Activated gamma-delta T cell treated with Interleukin-2 at 50 U/mL for 16 hours (primary cell): ENCODE results near the gene VPS45.
"Not testable (repeated sequence)": the region's sequence is repeated elsewhere in the genome, so short reads cannot be mapped to it uniquely, and the experiment has no call there.

Experiments
- DNase-seq: peaks from one replicate; pipeline ENCODE4 v3.0.0-alpha.2; 2020

VPS45 gene

DNA sequence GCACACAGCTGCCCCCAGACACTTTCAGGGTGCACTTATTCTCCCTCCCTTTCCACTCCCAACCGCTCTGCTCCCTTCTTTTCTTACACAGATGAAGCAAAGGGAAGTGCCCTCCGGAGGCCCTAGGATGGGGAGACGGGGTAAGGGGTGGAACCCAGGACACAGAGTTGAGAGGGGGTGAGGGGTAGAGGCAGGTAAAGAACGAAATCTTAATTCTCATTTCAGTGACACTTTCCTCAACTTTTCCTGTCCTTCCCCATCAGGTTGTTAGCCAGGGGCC is 94.9 kb downstream of the VPS45 start:
- no peak for DNase-seq

- DNase-seq, result no peak
Measured at GRCh38 chr1:150162862-150163706, 95.5 kb downstream of the VPS45 start.

GRCh38 chr1:150164224-150164623 is 96.6 kb downstream of the VPS45 start:
- DNase-seq, result no peak

DNA sequence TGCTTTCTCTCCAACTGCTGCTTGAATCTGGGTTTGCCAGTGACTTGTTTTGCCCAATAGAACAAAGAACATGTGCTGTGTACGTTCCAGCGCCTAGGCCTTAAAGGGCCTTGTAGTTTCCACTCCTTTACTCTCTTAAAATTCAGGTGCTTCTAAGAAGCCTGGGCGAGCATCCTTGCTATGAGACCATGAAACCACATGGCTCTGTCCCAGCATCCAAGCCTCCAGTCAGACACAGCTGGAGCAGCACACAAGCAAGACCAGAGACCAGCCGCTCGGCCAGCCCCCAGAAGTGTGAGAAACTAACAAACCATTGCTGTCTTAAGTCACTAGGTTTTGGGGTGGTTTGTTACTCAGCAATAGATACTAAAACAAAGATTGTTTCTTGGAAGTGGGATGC is 97.2 kb downstream of the VPS45 start:
- DNase-seq, result no peak

DNA sequence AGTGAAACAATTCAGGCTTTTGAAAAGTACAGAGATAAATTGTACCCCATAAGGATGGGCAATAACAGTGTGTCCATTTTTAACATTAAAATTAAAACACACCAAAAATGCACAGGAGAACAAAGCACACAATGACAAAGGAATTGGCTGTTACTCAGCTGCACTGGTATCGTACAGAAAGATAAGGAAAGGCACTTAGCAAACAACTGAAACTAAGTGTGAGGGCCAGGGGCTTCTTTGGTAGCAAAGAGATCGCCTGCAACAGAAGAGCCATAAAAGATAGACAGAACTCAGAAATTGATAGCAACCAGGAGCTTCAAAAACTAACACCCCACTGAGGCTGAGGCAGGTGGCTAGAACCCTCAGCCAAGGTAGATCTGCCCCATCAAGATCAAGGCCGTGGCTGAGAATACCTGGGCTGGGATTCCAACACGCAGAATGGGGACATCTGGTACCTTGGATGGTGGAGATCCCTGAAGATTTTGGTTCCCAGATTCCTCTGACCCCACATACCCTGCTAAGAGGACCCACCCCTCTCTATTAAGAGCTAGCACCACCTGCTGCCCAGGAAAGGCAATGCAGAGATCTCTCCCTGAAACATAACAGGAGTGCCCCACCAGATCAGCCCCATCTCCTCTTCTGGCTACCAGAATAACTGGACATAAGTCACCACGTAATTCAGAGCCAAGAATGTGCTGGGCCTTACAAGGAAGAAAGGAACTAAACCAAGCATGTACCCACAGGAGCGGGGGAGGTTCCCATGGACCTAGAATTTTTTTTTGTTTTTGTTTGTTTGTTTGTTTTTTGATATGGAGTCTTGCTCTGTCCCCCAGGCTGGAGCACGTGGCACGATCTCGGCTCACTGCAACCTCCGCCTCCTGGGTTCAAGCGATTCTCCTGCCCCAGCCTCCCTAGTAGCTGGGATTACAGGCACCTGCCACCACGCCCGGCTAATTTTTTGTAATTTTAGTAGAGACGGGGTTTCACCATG is 98.3 kb downstream of the VPS45 start:
- DNase-seq, result peak; percentile 46

DNA sequence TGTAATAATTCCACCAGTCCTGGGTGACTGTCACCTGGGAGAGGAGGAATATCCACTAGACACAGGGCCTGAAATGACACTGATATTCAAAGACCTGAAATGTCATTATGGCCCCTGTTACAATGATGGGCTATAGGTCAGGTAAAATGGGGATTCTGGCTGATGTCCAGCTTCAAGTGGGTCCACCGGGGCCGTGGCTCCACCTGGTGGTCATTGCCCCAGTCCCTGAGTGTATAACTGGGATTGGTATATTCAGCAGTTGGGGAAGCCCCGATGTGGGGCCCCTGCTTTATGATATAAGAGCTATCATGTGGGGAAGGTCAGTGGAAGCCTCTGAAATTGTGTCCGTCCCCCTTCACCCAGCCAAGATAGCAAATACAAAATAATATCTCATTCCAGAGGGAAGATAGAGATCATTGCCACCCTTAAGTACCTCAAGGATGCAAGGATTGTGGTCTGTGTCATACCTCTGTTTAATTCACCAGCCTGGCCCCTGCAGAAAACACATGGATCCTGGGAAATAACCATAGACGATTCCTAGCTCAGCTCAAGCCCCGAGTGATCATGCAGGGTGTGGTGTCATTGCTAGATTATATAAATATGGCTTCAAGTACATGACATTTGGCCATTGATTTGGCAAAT is 101.5 kb downstream of the VPS45 start:
- peak; percentile 54 for DNase-seq

DNA sequence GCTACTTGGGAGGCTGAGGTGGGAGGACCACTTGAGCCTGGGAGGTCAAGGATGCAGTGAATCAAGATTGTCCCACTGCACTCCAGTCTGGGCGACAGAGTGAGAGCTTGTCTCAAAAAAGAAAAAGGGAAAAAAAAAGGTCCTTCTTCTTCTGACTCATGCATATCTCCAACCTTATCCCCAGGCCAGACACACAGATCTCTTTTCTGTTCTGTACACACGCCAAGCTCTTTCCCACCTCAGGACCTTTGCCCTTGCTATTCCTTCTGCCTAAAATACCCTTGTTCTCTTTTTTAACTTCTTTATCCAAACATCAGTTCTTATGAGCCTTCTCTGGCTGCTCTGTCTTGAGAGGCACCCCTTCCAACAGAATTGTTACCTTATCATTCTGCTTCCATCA is 104.2 kb downstream of the VPS45 start:
- no peak for DNase-seq

DNA sequence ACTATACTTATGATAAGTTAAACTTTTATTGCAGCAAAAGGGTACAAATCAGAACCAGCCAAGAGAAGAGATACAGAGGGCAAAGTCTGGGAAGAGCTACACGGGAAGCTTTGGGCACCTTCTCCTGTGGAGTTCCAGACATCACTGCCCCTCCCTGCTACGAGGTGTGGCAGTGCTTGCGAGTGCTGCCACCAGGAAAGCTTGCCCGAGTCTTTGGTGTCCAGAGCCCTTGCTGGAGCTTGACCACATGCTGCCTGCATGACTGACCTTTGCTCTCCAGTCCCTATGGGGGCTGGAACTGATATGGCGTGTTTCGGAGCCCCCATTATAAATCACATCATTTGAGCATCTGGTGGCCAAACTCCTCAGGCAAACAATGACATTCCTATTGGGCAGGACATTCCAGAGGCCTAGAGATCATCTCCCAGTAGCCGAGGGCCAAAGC is 105.6 kb downstream of the VPS45 start:
- no peak for DNase-seq

- DNase-seq, result no peak
Measured at GRCh38 chr1:150176593-150176992, 109.0 kb downstream of the VPS45 start.

GRCh38 chr1:150178548-150178947 is 111.0 kb downstream of the VPS45 start:
- no peak for DNase-seq

GRCh38 chr1:150179867-150180266 is 112.3 kb downstream of the VPS45 start:
- no peak for DNase-seq

DNA sequence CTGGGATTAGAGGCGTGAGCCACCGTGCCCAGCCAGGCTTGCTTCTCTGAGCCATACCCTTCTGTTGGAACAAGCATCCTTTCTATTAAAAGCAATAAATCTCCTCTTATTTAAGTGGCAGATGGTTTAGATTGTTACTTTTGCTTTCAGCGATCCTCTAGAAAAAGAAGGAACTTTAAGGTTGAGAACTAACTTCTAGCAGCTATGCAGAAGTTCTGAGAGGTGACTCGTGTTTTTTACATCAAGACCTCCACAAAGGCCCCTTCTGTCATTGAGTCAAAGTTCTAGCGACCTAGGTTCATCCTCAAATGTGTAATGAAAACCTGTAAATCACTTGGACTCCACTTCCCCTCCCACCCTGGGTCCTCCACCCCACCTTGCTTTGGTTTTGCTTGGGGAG is 112.9 kb downstream of the VPS45 start:
- no peak for DNase-seq

- DNase-seq, result no peak
Measured at GRCh38 chr1:150182247-150182646, 114.7 kb downstream of the VPS45 start.

- no peak for DNase-seq
Measured at GRCh38 chr1:150183061-150183460, 115.5 kb downstream of the VPS45 start.

GRCh38 chr1:150185481-150185880 is 117.9 kb downstream of the VPS45 start:
- DNase-seq, result no peak

DNA sequence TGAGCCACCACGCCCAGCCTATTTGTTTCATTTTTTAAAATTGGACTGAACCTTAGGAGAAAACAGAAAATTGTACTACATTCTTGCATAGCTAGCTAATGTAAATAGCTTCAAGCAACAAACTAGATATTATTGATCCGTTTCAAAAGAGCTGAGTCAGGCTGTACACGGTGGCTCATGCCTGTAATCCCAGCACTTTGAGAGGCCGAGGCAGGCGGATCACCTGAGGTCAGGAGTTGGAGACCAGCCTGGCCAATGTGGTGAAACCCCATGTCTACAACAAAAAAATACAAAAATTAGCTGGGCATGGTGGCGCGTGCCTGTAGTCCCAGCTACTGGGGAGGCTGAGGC is 118.8 kb downstream of the VPS45 start:
- DNase-seq, result not testable (repeated sequence)

DNA sequence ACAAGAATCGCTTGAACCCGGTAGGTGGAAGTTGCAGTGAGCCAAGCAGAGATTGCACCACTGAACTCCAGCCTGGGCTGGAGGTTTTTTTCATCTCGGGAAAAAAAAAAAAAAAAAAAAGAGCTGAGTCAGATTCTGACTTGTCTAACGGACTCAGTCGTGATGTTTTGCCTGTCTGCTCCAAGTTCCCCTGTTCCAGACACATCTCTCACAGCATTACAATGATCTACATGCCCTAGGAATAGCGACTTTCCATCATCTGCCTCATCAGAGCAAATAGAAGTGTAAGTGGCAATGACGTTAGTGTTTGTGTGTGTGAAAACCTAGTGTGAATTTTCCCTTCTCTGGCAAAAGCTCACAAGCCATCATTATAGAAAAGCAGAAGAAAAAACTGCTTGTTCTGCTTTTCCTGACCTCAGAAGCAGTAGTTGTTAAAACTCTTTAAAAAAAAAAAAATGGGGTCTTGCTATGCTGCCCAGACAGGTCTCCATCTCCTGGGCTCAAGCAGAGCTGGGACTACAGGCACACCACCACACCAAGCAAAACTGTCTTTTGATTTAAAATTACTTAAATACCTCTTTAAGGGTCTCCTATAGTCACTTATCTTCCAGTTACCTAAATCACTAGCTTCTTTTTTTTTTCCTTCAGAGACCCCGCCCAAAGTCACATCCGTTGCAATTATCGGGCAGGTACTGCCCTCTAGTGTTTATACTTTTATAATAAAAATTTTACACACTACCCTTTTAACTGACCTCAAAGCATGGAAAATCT is 119.4 kb downstream of the VPS45 start:
- no peak for DNase-seq

GRCh38 chr1:150187560-150187931 is 120.0 kb downstream of the VPS45 start:
- DNase-seq, result no peak

DNA sequence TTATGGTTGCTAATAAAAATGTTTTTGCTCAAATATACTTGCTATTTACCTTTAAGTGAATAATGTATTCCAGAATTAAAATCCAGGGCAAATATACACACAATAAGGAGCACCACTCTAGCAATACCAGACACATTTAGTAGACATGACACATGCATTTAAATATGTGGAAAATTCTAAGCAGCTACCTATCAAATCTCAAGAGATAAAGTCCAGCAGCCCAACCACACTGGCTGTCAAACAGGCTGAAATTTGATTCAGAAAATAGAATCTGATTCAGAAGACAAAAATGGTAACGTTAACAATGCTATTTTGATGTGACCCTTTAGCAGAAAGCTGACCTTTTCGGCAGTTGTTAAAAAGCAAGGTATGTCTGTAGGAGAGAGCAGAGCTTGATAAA is 124.4 kb downstream of the VPS45 start:
- no peak for DNase-seq

- DNase-seq, result no peak
Measured at GRCh38 chr1:150194381-150195031, 126.9 kb downstream of the VPS45 start.
